CD4-positive, alpha-beta T cell treated with Interleukin-4 for 1 hour (primary cell): ENCODE data around the gene STK16.
"Not testable (repeated sequence)": the region's sequence is repeated elsewhere in the genome, so short reads cannot be mapped to it uniquely, and the experiment has no call there.

Experiments used
- DNase-seq, 2 donors: peaks; one replicate each; pipeline ENCODE4 v3.0.0-alpha.2; 2020 to 2022

STK16 gene

GRCh38 chr2:219246559-219246958 is 1.3 kb downstream of the STK16 start:
- no peak for DNase-seq

GRCh38 chr2:219247678-219248642 is 2.7 kb downstream of the STK16 start:
- DNase-seq: peak; percentile 74 to 87

GRCh38 chr2:219248845-219249202 is 3.5 kb downstream of the STK16 start:
- no peak for DNase-seq

GRCh38 chr2:219249203-219249980 is 4.1 kb downstream of the STK16 start:
- DNase-seq: peak; percentile 69 to 70

- no peak for DNase-seq
Observed at GRCh38 chr2:219250049-219250781, 4.9 kb downstream of the STK16 start.

- DNase-seq: no peak
Observed at GRCh38 chr2:219251656-219252055, 6.4 kb downstream of the STK16 start.

GRCh38 chr2:219252084-219252483 is 6.8 kb downstream of the STK16 start:
- DNase-seq: peak in 1 of 2 donors; percentile 34

GRCh38 chr2:219252570-219252899 is 7.3 kb downstream of the STK16 start:
- DNase-seq: no peak

GRCh38 chr2:219252900-219253752 is 7.8 kb downstream of the STK16 start, which contains the start of gene TUBA4B:
Gene TUBA4B, plus strand, starts transcription at chr2:219253243. Its CDS starts 165 bp downstream, at chr2:219253408.
- DNase-seq: peak; percentile 49 to 58

GRCh38 chr2:219253753-219254589 is 8.7 kb downstream of the STK16 start, which contains the start of gene TUBA4A:
Gene TUBA4A, minus strand, starts transcription at chr2:219253918. Its CDS starts 60 bp downstream, at chr2:219253858.
- peak; percentile 91 to 93 for DNase-seq

- peak; percentile 63 to 71 for DNase-seq
Observed at GRCh38 chr2:219254590-219255201, 9.4 kb downstream of the STK16 start.

- not testable (repeated sequence) for DNase-seq
Observed at GRCh38 chr2:219258942-219259341, 13.7 kb downstream of the STK16 start.

GRCh38 chr2:219261024-219261855 is 16.0 kb downstream of the STK16 start:
- DNase-seq: no peak

GRCh38 chr2:219266232-219266631 is 21.0 kb downstream of the STK16 start:
- no peak for DNase-seq

GRCh38 chr2:219266886-219267285 is 21.6 kb downstream of the STK16 start:
- DNase-seq: no peak

- no peak for DNase-seq
Observed at GRCh38 chr2:219268294-219268693, 23.0 kb downstream of the STK16 start.

- DNase-seq: no peak
Observed at GRCh38 chr2:219269362-219270054, 24.2 kb downstream of the STK16 start.

- DNase-seq: no peak
Observed at GRCh38 chr2:219270055-219270372, 24.7 kb downstream of the STK16 start.

GRCh38 chr2:219271021-219271420 is 25.7 kb downstream of the STK16 start:
- no peak for DNase-seq
